Measurements from ENCODE around the gene USP24. TPM values are rescaled to one million over a fixed set of nuclear protein-coding genes. Genes with fewer than 3 reads are reported as not detected.

The USP24 gene
- total RNA-seq, 1 experiment from 2014 or later = 35.3 TPM

GRCh38 chr1:55159571-55159970, 55.6 kb downstream of the USP24 start:
- no peak overlapping the region for H3K9ac ChIP-seq (ENCODE audit: extremely low read depth, insufficient read length, low read length)
- H2AFZ ChIP-seq (ENCODE audit: low read length) = no peak overlapping the region
- no peaks in the 10 kb centered on the region for H3K79me1 ChIP-seq (ENCODE audit: insufficient read depth, low read depth, low read length, poor library complexity, severe bottlenecking)
- no peak overlapping the region for H3K4me2 ChIP-seq (ENCODE audit: insufficient read depth, insufficient read length, low read length)
- H4K20me1 ChIP-seq (ENCODE audit: control insufficient read depth, insufficient read depth, insufficient read length) = no peaks in the 10 kb centered on the region
- H4K5ac ChIP-seq (ENCODE audit: insufficient read length, low read depth, low read length) = no peak overlapping the region
- Mint-ChIP-seq H3K4me3 (no peak overlapping the region), H3K27me3 (ENCODE audit: low read depth) (no peaks in the 10 kb centered on the region), H3K4me1 (no peaks in the 10 kb centered on the region), H3K9me3 (no peaks in the 10 kb centered on the region; a peak in 1 of 5 replicates), H3K27ac (no peak overlapping the region), H3K36me3 (ENCODE audit: insufficient read depth in 1 of 3, low read depth in 3 of 3) (peaks cover 12 to 40% (median 30%) of the 10 kb centered on the region in 3 experiments; a peak in 6 of 7 replicates)
- H3K23me2 ChIP-seq (ENCODE audit: insufficient read length, low read depth, low read length, poor library complexity, severe bottlenecking) = no peaks in the 10 kb centered on the region
- no peak overlapping the region for H2BK20ac ChIP-seq (ENCODE audit: low read depth, low read length, poor library complexity, severe bottlenecking)
- no peak overlapping the region for H3K4ac ChIP-seq (ENCODE audit: low read depth, low read length)
- H3K79me2 ChIP-seq (ENCODE audit: insufficient read depth, low read length) = no peaks in the 10 kb centered on the region
- no peak overlapping the region for H2BK12ac ChIP-seq (ENCODE audit: insufficient read length, low read depth, low read length)
- no peak overlapping the region for H2AK5ac ChIP-seq (ENCODE audit: insufficient read length, low read length)
- H3K23ac ChIP-seq (ENCODE audit: insufficient read length, low read depth, low read length) = no peak overlapping the region
- no peak for TF ChIP-seq CTCF (conservative IDR thresholded peaks at IDR 0.05)
- no peak overlapping the region for H4K8ac ChIP-seq (replicated peaks; ENCODE audit: insufficient read length, low read depth, low read length)
- no peak overlapping the region for H4K91ac ChIP-seq (ENCODE audit: insufficient read length, low read depth, low read length)
- H3K4me1 ChIP-seq (ENCODE audit: insufficient read depth, low read length) = no peaks in the 10 kb centered on the region
- H3T11ph ChIP-seq (ENCODE audit: low read length) = no peak overlapping the region
- no peaks in the 10 kb centered on the region for H3K9me3 ChIP-seq (ENCODE audit: control insufficient read depth, low read depth, low read length)
- WGBS (ENCODE audit: extremely low coverage, insufficient read length, low lambda C conversion rate) = no CpG with 5 or more reads among the region's 2 CpGs
- H3K27me3 ChIP-seq (ENCODE audit: insufficient read depth, low read length) = no peaks in the 10 kb centered on the region
- H2BK120ac ChIP-seq (ENCODE audit: low read depth, low read length, poor library complexity, severe bottlenecking) = no peak overlapping the region
- H3K18ac ChIP-seq (ENCODE audit: insufficient read length, low read depth, low read length) = no peak overlapping the region
- H3K14ac ChIP-seq (ENCODE audit: insufficient read depth, low read length) = no peak overlapping the region
- DNase-seq = no peak
- no peak overlapping the region for H3K56ac ChIP-seq (ENCODE audit: insufficient read length, low read depth, low read length)
- H3K27ac ChIP-seq (ENCODE audit: insufficient read length, low read depth, low read length) = no peak overlapping the region
- no peak overlapping the region for H2BK5ac ChIP-seq (ENCODE audit: insufficient read length, low read length)
- H2BK15ac ChIP-seq (ENCODE audit: low read depth, low read length) = no peak overlapping the region

Data from H9 (cell line).